Upper lobe of left lung (tissue), 6 donors: ENCODE results near the gene SDCBP2. TPM values are rescaled to one million over a fixed set of nuclear protein-coding genes. Genes with fewer than 3 reads are reported as not detected.

Experiments
- ATAC-seq, 2 donors: fragments of 200-7000 bp; cut with Tn5 transposase; one replicate each; pipeline ENCODE4 v1.9.1; 2022; ENCODE audit warnings: mild to moderate bottlenecking in 2 of 2, moderate library complexity in 2 of 2; ENCODE audit not compliant: low FRiP score in 2 of 2
- DNase-seq, 2 donors: peaks; one replicate each; pipeline ENCODE4 v3.0.0-alpha.2; 2019 to 2020
- H3K27ac ChIP-seq, 4 donors: fragments of 200-600 bp; sonication (generic); one replicate each; pipeline ENCODE4 v1.5.1; 2016 to 2019
- H3K27me3 ChIP-seq, 4 donors: fragments of 200-600 bp; sonication (generic); one replicate each; pipeline ENCODE4 v1.5.1; 2017 to 2019
- H3K36me3 ChIP-seq, 4 donors: fragments of 200-600 bp; sonication (generic); one replicate each; pipeline ENCODE4 v1.5.1; 2016 to 2019
- H3K4me1 ChIP-seq, 4 donors: fragments of 200-600 bp; sonication (generic); one replicate each; pipeline ENCODE4 v1.5.1; 2018 to 2019
- H3K4me3 ChIP-seq, 4 donors: fragments of 200-600 bp; sonication (generic); one replicate each; pipeline ENCODE4 v1.5.1; 2017 to 2019; ENCODE audit warnings: mild to moderate bottlenecking in 2 of 4, moderate library complexity in 1 of 4
- H3K9me3 ChIP-seq, 4 donors: fragments of 200-600 bp; sonication (generic); one replicate each; pipeline ENCODE4 v1.5.1; 2018 to 2019
- CTCF ChIP-seq, 6 experiments: fragments of 450-650 bp in 4 of 6; fragments of 200-600 bp in 2 of 6; sonication (generic) in 2 of 6; IDR thresholded peaks; one replicate each; pipeline ENCODE4 v1.5.1; 2016 to 2019; ENCODE audit warnings: antibody characterized with exemption in 6 of 6
- EP300 ChIP-seq, 4 donors: sonication (generic); formaldehyde crosslinking; IDR thresholded peaks; one replicate each; pipeline ENCODE4 v1.5.1; 2017; ENCODE audit warnings: antibody characterized with exemption in 4 of 4, control low read depth in 2 of 4
- POLR2A ChIP-seq, 4 donors: fragments of 450-650 bp; IDR thresholded peaks; one replicate each; pipeline ENCODE4 v1.5.1; 2016 to 2017; ENCODE audit warnings: antibody characterized with exemption in 4 of 4, mild to moderate bottlenecking in 2 of 4
- POLR2AphosphoS5 ChIP-seq, 2 donors: sonication (generic); formaldehyde crosslinking; IDR thresholded peaks; one replicate each; pipeline ENCODE4 v1.5.1; 2017; ENCODE audit warnings: antibody characterized with exemption in 2 of 2
- WGBS, 2 donors: methylation state at CpG; one replicate each; pipeline ENCODE4 v1.1.5; 2017 to 2018; 5-methylcytosine and 5-hydroxymethylcytosine counted together
- total RNA-seq, 6 donors: library from RNA; depleted of rRNA in 4 of 6; stranded (reverse); fragments of >200 nt in 4 of 6; gene quantifications; one replicate each; pipeline versions ENCODE4 v1.1.0 to v1.2.1, GENCODE V29; 2016 to 2021
- donor health status: DM: no; HTN: no; CAD: no; lungs with moderate emphysema.
- donor health status: DM: no; HTN: yes; CAD: no; lungs with severe emphysema.

Gene SDCBP2
- total RNA-seq, 6 donors from 2014 or later = 6.3 to 34.0 (median 15.9) TPM

- Histone ChIP-seq H3K36me3 (no peaks in the 10 kb centered on the region), H3K27me3 (no peaks in the 10 kb centered on the region), H3K4me1 (peaks cover 12 to 33% (median 14%) of the 10 kb centered on the region in 4 donors), H3K4me3 (peak overlapping the region in 3 of 4 donors; percentile 66 to 83 (median 67)), H3K9me3 (no peaks in the 10 kb centered on the region), H3K27ac (peak overlapping the region; percentile 10 to 80 (median 24))
- TF ChIP-seq CTCF (IDR thresholded peaks at IDR 0.05) (no peak), EP300 (IDR thresholded peaks at IDR 0.05) (no peak), POLR2AphosphoS5 (IDR thresholded peaks at IDR 0.05) (no peak), POLR2A (IDR thresholded peaks at IDR 0.05) (no peak)
- ATAC-seq (no peak), DNase-seq (no peak)
- 88 to 94% methylated on average over 4 of the region's 4 CpGs for WGBS, 2 donors
Observed at GRCh38 chr20:1265226-1265915, 63.6 kb downstream of the SDCBP2 start.

GRCh38 chr20:1264727-1265126 is 64.2 kb downstream of the SDCBP2 start:
- ATAC-seq (no peak), DNase-seq (peak in 1 of 2 donors; percentile 47)
- 49 to 68% methylated on average over 2 of the region's 2 CpGs for WGBS, 2 donors
- H3K27me3 ChIP-seq = no peaks in the 10 kb centered on the region
- H3K27ac ChIP-seq = no peak overlapping the region
- H3K36me3 ChIP-seq = no peaks in the 10 kb centered on the region
- H3K4me3 ChIP-seq = no peak overlapping the region
- TF ChIP-seq EP300 (IDR thresholded peaks at IDR 0.05) (peak in 1 of 4 donors; percentile 52), CTCF (IDR thresholded peaks at IDR 0.05) (no peak), POLR2AphosphoS5 (IDR thresholded peaks at IDR 0.05) (no peak), POLR2A (IDR thresholded peaks at IDR 0.05) (no peak)
- H3K9me3 ChIP-seq = no peaks in the 10 kb centered on the region
- H3K4me1 ChIP-seq = peaks cover 12 to 33% (median 14%) of the 10 kb centered on the region in 4 donors

- 87% methylated on average over 1 of the region's 1 CpG for WGBS, 2 donors
- ATAC-seq (no peak), DNase-seq (no peak)
Observed at GRCh38 chr20:1263853-1264252, 65.1 kb downstream of the SDCBP2 start.

More at GRCh38 chr20:1263853-1264252, 65.1 kb downstream of the SDCBP2 start:
- Histone ChIP-seq H3K9me3 (no peaks in the 10 kb centered on the region), H3K27me3 (no peaks in the 10 kb centered on the region), H3K4me1 (peaks cover 12 to 33% (median 14%) of the 10 kb centered on the region in 4 donors), H3K4me3 (no peak overlapping the region), H3K27ac (no peak overlapping the region), H3K36me3 (no peaks in the 10 kb centered on the region)
- no peak for TF ChIP-seq POLR2AphosphoS5 (IDR thresholded peaks at IDR 0.05)
- TF ChIP-seq POLR2A (IDR thresholded peaks at IDR 0.05) = no peak
- TF ChIP-seq EP300 (IDR thresholded peaks at IDR 0.05) = no peak
- TF ChIP-seq CTCF (IDR thresholded peaks at IDR 0.05) = no peak

Other genes starting within 250 kb of the SDCBP2 start
- 100 to 1,000 TPM in 3 of 6 donors, 10 to 100 TPM in 3; 36.7 to 158 (median 105) TPM for gene PSMF1, start 210.5 kb downstream of the SDCBP2 start, total RNA-seq
- gene TMEM74B, start 144.2 kb downstream of the SDCBP2 start, total RNA-seq = 10 to 100 TPM in 5 of 6 donors, 1 to 10 TPM in 1; 9.3 to 85.9 (median 11.5) TPM
- 1 to 10 TPM in 1 of 6 donors, under 1 TPM in 3, not detected in 2; 0.55 to 1.7 (median 0.86) TPM for gene C20orf202, start 125.7 kb downstream of the SDCBP2 start, total RNA-seq
- not detected for gene RAD21L1, start 103.1 kb downstream of the SDCBP2 start, total RNA-seq
- gene SNPH, start 62.8 kb downstream of the SDCBP2 start, total RNA-seq = 10 to 100 TPM in 1 of 6 donors, 1 to 10 TPM in 5; 1.0 to 17.3 (median 2.4) TPM
- gene FKBP1A, start 63.9 kb upstream of the SDCBP2 start, total RNA-seq = 100 to 1,000 TPM in 5 of 6 donors, 10 to 100 TPM in 1; 75.4 to 328 (median 160) TPM
- gene NSFL1C, start 137.7 kb upstream of the SDCBP2 start, total RNA-seq = 10 to 100 TPM; 48.0 to 87.7 (median 71.4) TPM
- gene SIRPB2, start 162.3 kb upstream of the SDCBP2 start, total RNA-seq = 10 to 100 TPM; 12.1 to 59.7 (median 23.8) TPM
- 1 to 10 TPM in 2 of 6 donors, under 1 TPM in 2, not detected in 2; 0.69 to 2.2 (median 1.5) TPM for gene SIRPD, start 228.6 kb upstream of the SDCBP2 start, total RNA-seq